Measurements from ENCODE around the gene NFATC4. TPM values are rescaled to one million over a fixed set of nuclear protein-coding genes. Genes with fewer than 3 reads are reported as not detected.
A peak's percentile ranks its signal among the peaks of the same experiment; 100 is the strongest.

The NFATC4 gene
- total RNA-seq, 2 donors from 2014 or later = 24.8 to 34.1 TPM

- no peak overlapping the region for H3K4me3 Mint-ChIP-seq
- no peak overlapping the region for H3K9ac ChIP-seq (ENCODE audit: extremely low read depth, low read length, poor library complexity, severe bottlenecking)
- peaks cover 4% of the 10 kb centered on the region for H3K36me3 Mint-ChIP-seq (ENCODE audit: low read depth)
- H3K4me3 ChIP-seq (ENCODE audit: low read length) = no peak overlapping the region
- peaks cover 20% of the 10 kb centered on the region for H3K4me1 Mint-ChIP-seq
- DNase-seq = peak; percentile 55
- no peak overlapping the region for H3K27ac ChIP-seq (ENCODE audit: low read depth, low read length)
- no peak overlapping the region for H3K27ac Mint-ChIP-seq
- H3K9me3 ChIP-seq (ENCODE audit: control insufficient read depth, low read length) = no peaks in the 10 kb centered on the region
- WGBS, 2 experiments (ENCODE audit: insufficient coverage in 1 of 2, insufficient read length in 1 of 2) = 84 to 100% methylated on average over 1 to 2 of the region's 2 CpGs
- no peak for TF ChIP-seq CTCF (conservative IDR thresholded peaks at IDR 0.05)
- no peaks in the 10 kb centered on the region for H3K9me3 Mint-ChIP-seq
- H3K4me1 ChIP-seq (ENCODE audit: control insufficient read depth, insufficient read depth, low read length) = peaks cover 3% of the 10 kb centered on the region
- peaks cover 7% of the 10 kb centered on the region for H3K27me3 Mint-ChIP-seq (ENCODE audit: insufficient read depth)
- no peaks in the 10 kb centered on the region for H3K27me3 ChIP-seq (ENCODE audit: control insufficient read depth, insufficient read depth, low read length, poor library complexity, severe bottlenecking)
- H3K36me3 ChIP-seq (ENCODE audit: control insufficient read depth, insufficient read depth, low read length) = no peaks in the 10 kb centered on the region
Measured at GRCh38 chr14:24377657-24378056, 9.7 kb downstream of the NFATC4 start.

GRCh38 chr14:24378327-24378726 lies 10.3 kb downstream of the NFATC4 start:
- Mint-ChIP-seq H3K4me3 (no peak overlapping the region), H3K27me3 (ENCODE audit: insufficient read depth) (peaks cover 9% of the 10 kb centered on the region)
- 85 to 92% methylated on average over 2 to 3 of the region's 3 CpGs for WGBS, 2 experiments (ENCODE audit: insufficient coverage in 1 of 2, insufficient read length in 1 of 2)

GRCh38 chr14:24378981-24379906 lies 11.3 kb downstream of the NFATC4 start:
- TF ChIP-seq CTCF (conservative IDR thresholded peaks at IDR 0.05) = no peak
- no peaks in the 10 kb centered on the region for H3K36me3 Mint-ChIP-seq (ENCODE audit: low read depth)
- no peak overlapping the region for H3K27ac Mint-ChIP-seq
- H3K9me3 Mint-ChIP-seq = no peaks in the 10 kb centered on the region
- 84 to 90% methylated on average over 7 of the region's 7 CpGs for WGBS, 2 experiments (ENCODE audit: insufficient coverage in 1 of 2, insufficient read length in 1 of 2)
- Histone ChIP-seq H3K36me3 (ENCODE audit: control insufficient read depth, insufficient read depth, low read length) (no peaks in the 10 kb centered on the region), H3K4me1 (ENCODE audit: control insufficient read depth, insufficient read depth, low read length) (peaks cover 3% of the 10 kb centered on the region), H3K9me3 (ENCODE audit: control insufficient read depth, low read length) (no peaks in the 10 kb centered on the region), H3K4me3 (ENCODE audit: low read length) (no peak overlapping the region), H3K27me3 (ENCODE audit: control insufficient read depth, insufficient read depth, low read length, poor library complexity, severe bottlenecking) (peaks cover 7% of the 10 kb centered on the region), H3K27ac (ENCODE audit: low read depth, low read length) (no peak overlapping the region), H3K9ac (ENCODE audit: extremely low read depth, low read length, poor library complexity, severe bottlenecking) (no peak overlapping the region)
- no peak overlapping the region for H3K4me3 Mint-ChIP-seq
- H3K4me1 Mint-ChIP-seq = peaks cover 20% of the 10 kb centered on the region
- H3K27me3 Mint-ChIP-seq (ENCODE audit: insufficient read depth) = peaks cover 15% of the 10 kb centered on the region
- DNase-seq = no peak

More at GRCh38 chr14:24378327-24378726, 10.3 kb downstream of the NFATC4 start:
- Histone ChIP-seq H3K9me3 (ENCODE audit: control insufficient read depth, low read length) (no peaks in the 10 kb centered on the region), H3K4me3 (ENCODE audit: low read length) (no peak overlapping the region), H3K27me3 (ENCODE audit: control insufficient read depth, insufficient read depth, low read length, poor library complexity, severe bottlenecking) (no peaks in the 10 kb centered on the region), H3K4me1 (ENCODE audit: control insufficient read depth, insufficient read depth, low read length) (peaks cover 3% of the 10 kb centered on the region), H3K9ac (ENCODE audit: extremely low read depth, low read length, poor library complexity, severe bottlenecking) (no peak overlapping the region), H3K27ac (ENCODE audit: low read depth, low read length) (no peak overlapping the region), H3K36me3 (ENCODE audit: control insufficient read depth, insufficient read depth, low read length) (no peaks in the 10 kb centered on the region)
- DNase-seq = no peak
- Mint-ChIP-seq H3K27ac (no peak overlapping the region), H3K9me3 (no peaks in the 10 kb centered on the region), H3K4me1 (peaks cover 20% of the 10 kb centered on the region), H3K36me3 (ENCODE audit: low read depth) (no peaks in the 10 kb centered on the region)
- no peak for TF ChIP-seq CTCF (conservative IDR thresholded peaks at IDR 0.05)
